Liver (tissue), 9 donors: ENCODE results near the gene CYP1A2. TPM values are rescaled to one million over a fixed set of nuclear protein-coding genes. Genes with fewer than 3 reads are reported as not detected.
A peak's percentile ranks its signal among the peaks of the same experiment; 100 is the strongest.

ENCODE experiments used
- DNase-seq: peaks from one replicate; pipeline ENCODE4 v3.0.0-alpha.2; 2017; ENCODE audit warnings: low spot score
- H3K27ac ChIP-seq, 2 donors: one replicate each; pipeline ENCODE4 v1.7.0; 2013; ENCODE audit warnings: inconsistent platforms in 2 of 2, low read length in 2 of 2, control low read depth in 1 of 2, low read depth in 1 of 2, mild to moderate bottlenecking in 1 of 2
- H3K27me3 ChIP-seq, 4 donors: one replicate each; pipeline versions ENCODE4 v1.6.1 to v1.7.0; 2013; ENCODE audit warnings: low read length in 3 of 4, inconsistent platforms in 1 of 4, mild to moderate bottlenecking in 1 of 4, moderate library complexity in 1 of 4; ENCODE audit not compliant: control insufficient read depth in 4 of 4, insufficient read depth in 4 of 4
- H3K36me3 ChIP-seq, 4 donors: one replicate each; pipeline versions ENCODE4 v1.6.1 to v1.7.0; 2013; ENCODE audit warnings: low read length in 3 of 4, mild to moderate bottlenecking in 3 of 4, low read depth in 1 of 4, moderate library complexity in 1 of 4; ENCODE audit not compliant: control insufficient read depth in 4 of 4, insufficient read depth in 3 of 4
- H3K4me1 ChIP-seq, 4 donors: one replicate each; pipeline versions ENCODE4 v1.6.1 to v1.7.0; 2013; ENCODE audit warnings: low read length in 3 of 4, mild to moderate bottlenecking in 3 of 4, moderate library complexity in 1 of 4; ENCODE audit not compliant: control insufficient read depth in 4 of 4, insufficient read depth in 4 of 4
- H3K4me3 ChIP-seq, 3 donors: one replicate each; pipeline versions ENCODE4 v1.6.1 to v1.7.0; 2013; ENCODE audit warnings: low read length in 3 of 3, control low read depth in 1 of 3, low read depth in 1 of 3, mild to moderate bottlenecking in 1 of 3
- H3K9ac ChIP-seq, 2 donors: one replicate each; pipeline ENCODE4 v1.7.0; 2013; ENCODE audit warnings: low read length in 2 of 2, mild to moderate bottlenecking in 2 of 2, moderate library complexity in 2 of 2, control low read depth in 1 of 2, low read depth in 1 of 2
- H3K9me3 ChIP-seq, 4 donors: one replicate each; pipeline versions ENCODE4 v1.6.1 to v1.7.0; 2013; ENCODE audit warnings: low read length in 3 of 4; ENCODE audit not compliant: control insufficient read depth in 4 of 4
- ATF3 ChIP-seq: IDR thresholded peaks from 2 replicates; pipeline ENCODE4 v1.6.1; 2016; ENCODE audit warnings: antibody characterized with exemption
- EGR1 ChIP-seq, 2 donors: IDR thresholded peaks; 2 replicates each; pipeline ENCODE4 v1.6.1; 2016 to 2018; ENCODE audit warnings: antibody characterized with exemption in 2 of 2, low read depth in 2 of 2
- FOXA1 ChIP-seq: IDR thresholded peaks from 2 replicates; pipeline ENCODE4 v1.6.1; 2016; ENCODE audit warnings: antibody characterized with exemption
- GABPA ChIP-seq, 2 donors: IDR thresholded peaks in 1 of 2; conservative IDR thresholded peaks in 1 of 2; 2 replicates each; pipeline ENCODE4 v1.6.1; 2016; ENCODE audit warnings: antibody characterized with exemption in 2 of 2, mild to moderate bottlenecking in 1 of 2, moderate library complexity in 1 of 2
- HNF4A ChIP-seq, 2 donors: conservative IDR thresholded peaks; 2 replicates each; pipeline ENCODE4 v1.6.1; 2016; ENCODE audit warnings: antibody characterized with exemption in 2 of 2, mild to moderate bottlenecking in 2 of 2
- HNF4G ChIP-seq: IDR thresholded peaks from 2 replicates; pipeline ENCODE4 v1.6.1; 2016; ENCODE audit warnings: antibody characterized with exemption
- JUND ChIP-seq, 2 donors: IDR thresholded peaks; 2 replicates each; pipeline ENCODE4 v1.6.1; 2016; ENCODE audit warnings: antibody characterized with exemption in 2 of 2
- MAX ChIP-seq: IDR thresholded peaks from 2 replicates; pipeline ENCODE4 v1.6.1; 2016; ENCODE audit warnings: antibody characterized with exemption
- NR2F2 ChIP-seq: IDR thresholded peaks from 2 replicates; pipeline ENCODE4 v1.6.1; 2016; ENCODE audit warnings: antibody characterized with exemption
- RAD21 ChIP-seq, 2 donors: IDR thresholded peaks; 2 replicates each; pipeline ENCODE4 v1.6.1; 2016; ENCODE audit warnings: antibody characterized with exemption in 2 of 2, mild to moderate bottlenecking in 2 of 2
- REST ChIP-seq: IDR thresholded peaks from 2 replicates; pipeline ENCODE4 v1.6.1; 2016; ENCODE audit warnings: antibody characterized with exemption, mild to moderate bottlenecking
- RXRA ChIP-seq, 2 donors: IDR thresholded peaks; 2 replicates each; pipeline ENCODE4 v1.6.1; 2017 to 2018; ENCODE audit warnings: antibody characterized with exemption in 2 of 2, mild to moderate bottlenecking in 1 of 2
- SP1 ChIP-seq: IDR thresholded peaks from 2 replicates; pipeline ENCODE4 v1.6.1; 2018; ENCODE audit warnings: antibody characterized with exemption, mild to moderate bottlenecking
- TAF1 ChIP-seq: conservative IDR thresholded peaks from 2 replicates; pipeline ENCODE4 v1.6.1; 2016; ENCODE audit warnings: antibody characterized with exemption, mild to moderate bottlenecking
- YY1 ChIP-seq: IDR thresholded peaks from 2 replicates; pipeline ENCODE4 v1.6.1; 2016; ENCODE audit warnings: antibody characterized with exemption, mild to moderate bottlenecking
- WGBS: extraction: QIAGEN DNeasy Blood & Tissue Kit; methylation state at CpG from one replicate; pipeline ENCODE4 v1.1.7; 2013; 5-methylcytosine and 5-hydroxymethylcytosine counted together
- polyA plus RNA-seq, 2 donors: library from polyadenylated mRNA; stranded (reverse) in 1 of 2; unstranded in 1 of 2; fragments of 200-250 nt in 1 of 2; fragments of >200 nt in 1 of 2; fragmentation: Nextera tagmentation in 1 of 2; extraction: Ambion mirVana in 1 of 2; gene quantifications; one replicate each; pipeline versions ENCODE4 v1.2.1 to v1.2.3, GENCODE V29; 2013 to 2015
- total RNA-seq, 2 donors: library from RNA; depleted of rRNA; stranded (reverse); fragments of >200 nt; gene quantifications; one replicate each; pipeline ENCODE4 v1.2.3, GENCODE V29; 2014
- donor health status: healthy.
- donor health status: healthy.
- donor health status: healthy.
- donor health status: healthy.
- donor health status: healthy.

Gene CYP1A2
- 10 to 100 TPM in 1 of 2 donors, not detected in 1; 32.5 TPM for total RNA-seq
- 10 to 100 TPM; 21.8 to 31.7 TPM for polyA plus RNA-seq

- H3K27ac ChIP-seq = peak within 1 kb of the TSS in 1 of 2 donors; percentile 23
- peak within 1 kb of the TSS in 1 of 3 donors; percentile 41 for H3K4me3 ChIP-seq
- H3K4me1 ChIP-seq = peaks cover 6 to 43% (median 30%) of the 10 kb centered on the region in 4 donors
- H3K36me3 ChIP-seq = peaks cover 0 to 2% (median 0%) of the 10 kb centered on the region in 4 donors
- no peak for DNase-seq
- peak; percentile 24 for TF ChIP-seq REST
- TF ChIP-seq TAF1 = no peak
- no peak for TF ChIP-seq GABPA (IDR thresholded peaks at IDR 0.05 in 1 of 2, conservative IDR thresholded peaks at IDR 0.05 in 1 of 2)
- no peak for TF ChIP-seq NR2F2
- peak in 1 of 2 donors; percentile 16 for TF ChIP-seq RAD21 (IDR thresholded peaks at IDR 0.05)
- peak; percentile 53 to 65 for TF ChIP-seq RXRA (IDR thresholded peaks at IDR 0.05)
- peak; percentile 21 for TF ChIP-seq MAX
- peak; percentile 42 to 63 for TF ChIP-seq HNF4A (conservative IDR thresholded peaks at IDR 0.05)
- peak; percentile 42 for TF ChIP-seq SP1
- TF ChIP-seq YY1 = peak; percentile 39
- no peaks in the 10 kb centered on the region for H3K9me3 ChIP-seq
- H3K9ac ChIP-seq = no peak within 1 kb of the TSS
- 42% methylated on average over 3 of the region's 3 CpGs for WGBS
- H3K27me3 ChIP-seq = no peaks in the 10 kb centered on the region
Measured at GRCh38 chr15:74748322-74748946, at the start of gene CYP1A2. CYP1A2 (plus strand) TSS chr15:74748845; CDS start chr15:74749739, 894 bp downstream.

GRCh38 chr15:74709011-74709410, 39.6 kb upstream of the CYP1A2 start:
- WGBS = 59% methylated on average over 1 of the region's 1 CpG
- no peak for DNase-seq
- TF ChIP-seq MAX (no peak), SP1 (no peak), JUND (IDR thresholded peaks at IDR 0.05) (no peak), RAD21 (IDR thresholded peaks at IDR 0.05) (no peak), ATF3 (no peak), EGR1 (IDR thresholded peaks at IDR 0.05; ENCODE audit: low read depth in 2 of 2) (no peak), REST (no peak), TAF1 (no peak), HNF4G (no peak), YY1 (no peak), FOXA1 (no peak)
- Histone ChIP-seq H3K27me3 (no peaks in the 10 kb centered on the region), H3K36me3 (no peaks in the 10 kb centered on the region), H3K9me3 (no peaks in the 10 kb centered on the region), H3K9ac (no peak overlapping the region), H3K4me3 (no peak overlapping the region), H3K4me1 (no peaks in the 10 kb centered on the region), H3K27ac (no peak overlapping the region)
